GM04503 (cell line): ENCODE data around the gene SDCCAG8.

Experiments
- DNase-seq: peaks from one replicate; pipeline ENCODE4 v3.0.0-alpha.2; 2012; ENCODE audit warnings: low read depth

Gene SDCCAG8

DNA sequence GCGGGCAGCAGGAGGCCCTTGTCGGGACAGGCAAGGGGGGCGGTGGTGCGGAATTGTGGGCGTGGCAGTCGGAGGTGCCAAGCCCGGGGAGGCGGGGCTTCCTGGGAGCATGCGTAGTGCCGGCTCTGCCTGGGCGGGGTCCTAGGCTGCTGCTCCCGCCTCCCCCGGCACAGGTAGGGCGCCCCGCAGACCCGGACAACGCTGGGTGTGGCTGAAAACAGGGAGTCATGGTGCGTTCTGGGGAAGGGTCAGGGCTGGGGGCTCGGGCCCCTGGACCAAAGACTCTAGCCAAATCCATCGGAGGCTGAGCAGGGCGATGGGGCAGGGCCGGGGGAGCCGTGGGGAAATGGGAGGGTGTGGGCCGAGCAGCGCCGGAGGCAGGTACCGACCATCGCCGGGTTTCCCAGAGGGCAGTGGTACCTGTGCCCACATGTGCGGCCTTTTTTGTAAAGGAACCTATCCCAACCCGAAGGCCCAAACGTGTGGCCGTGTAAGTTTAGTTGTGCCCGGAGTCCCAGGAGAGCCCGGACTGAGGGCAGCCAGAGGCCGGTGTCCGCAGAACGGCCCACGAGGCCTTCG lies 231.9 kb downstream of the SDCCAG8 start:
- DNase-seq: no peak

- DNase-seq: no peak
Observed at GRCh38 chr1:243488459-243489157, 232.8 kb downstream of the SDCCAG8 start.

GRCh38 chr1:243489158-243489527 lies 233.3 kb downstream of the SDCCAG8 start:
- DNase-seq: no peak

- DNase-seq: no peak
Observed at GRCh38 chr1:243489681-243490546, 234.1 kb downstream of the SDCCAG8 start.

GRCh38 chr1:243490748-243491686 lies 235.2 kb downstream of the SDCCAG8 start:
- DNase-seq: peak; percentile 75

- no peak for DNase-seq
Observed at GRCh38 chr1:243493156-243494129, 237.6 kb downstream of the SDCCAG8 start.

DNA sequence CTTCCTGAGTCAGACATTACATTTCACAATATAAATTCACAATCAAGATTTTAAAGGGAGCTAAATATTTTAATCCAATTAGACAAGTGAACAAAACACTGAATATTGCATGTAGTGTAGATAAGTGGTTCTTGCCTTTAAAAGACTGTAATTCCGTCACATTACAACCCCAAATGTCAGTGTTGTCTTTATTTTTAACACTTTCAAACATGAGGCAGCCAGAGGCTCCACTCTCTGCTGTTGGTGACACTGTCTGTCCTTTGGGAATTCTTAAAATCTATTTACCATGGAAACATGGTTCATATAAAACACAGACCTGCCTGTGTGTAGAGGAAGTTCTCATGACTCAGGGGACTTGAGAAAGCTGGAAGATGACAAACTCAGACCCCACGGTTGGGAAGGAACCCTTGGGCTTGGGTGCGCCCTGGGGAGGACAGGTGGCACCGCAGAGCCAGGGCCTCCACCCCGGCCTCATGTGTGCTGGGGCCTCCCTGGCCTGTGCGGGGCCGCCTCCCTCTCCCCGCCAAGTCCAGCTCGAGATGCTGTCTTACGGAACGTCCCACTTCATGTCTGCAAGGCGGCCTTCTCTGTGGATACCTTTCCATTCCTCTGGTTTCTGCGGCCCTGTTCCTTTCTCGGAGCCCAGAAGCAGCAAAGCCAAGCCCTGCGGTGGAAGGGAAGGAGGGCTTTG lies 239.0 kb downstream of the SDCCAG8 start:
- DNase-seq: no peak

DNA sequence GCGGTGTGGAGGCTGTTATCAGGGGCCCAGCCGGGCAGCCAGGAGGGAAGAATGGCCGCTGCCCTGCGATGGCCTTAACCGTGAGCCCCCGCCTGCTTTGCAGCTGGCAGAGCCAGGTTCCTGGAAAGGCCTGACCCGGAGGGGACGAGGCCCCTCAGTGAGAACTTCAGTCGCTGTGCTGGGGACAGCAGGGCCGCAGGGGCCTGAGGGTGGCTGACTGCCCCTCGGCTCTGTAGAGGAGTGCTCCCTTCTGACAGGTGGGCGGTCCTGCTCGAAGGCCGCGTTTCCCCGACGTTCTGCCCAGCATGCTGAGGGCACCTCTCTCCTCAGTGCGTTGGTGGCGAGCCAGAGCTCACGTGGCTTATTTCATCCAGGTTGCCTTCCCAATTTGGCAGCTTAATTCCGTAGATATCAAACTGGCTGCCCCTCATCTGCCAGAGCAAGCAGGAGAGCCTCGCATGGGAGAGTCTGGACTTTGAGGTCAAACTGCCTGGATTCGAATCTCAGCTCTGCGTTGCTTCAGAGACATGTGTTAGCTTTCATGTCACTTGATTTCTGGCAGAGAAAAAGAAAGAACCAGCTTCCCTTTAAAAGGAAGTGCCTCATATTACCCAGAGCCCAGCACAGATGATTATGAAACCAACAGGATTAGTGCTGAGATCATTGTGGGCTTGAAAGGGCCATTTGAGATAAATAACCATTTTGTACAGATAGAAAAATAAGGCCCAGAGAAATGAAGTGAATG lies 239.8 kb downstream of the SDCCAG8 start:
- no peak for DNase-seq

DNA sequence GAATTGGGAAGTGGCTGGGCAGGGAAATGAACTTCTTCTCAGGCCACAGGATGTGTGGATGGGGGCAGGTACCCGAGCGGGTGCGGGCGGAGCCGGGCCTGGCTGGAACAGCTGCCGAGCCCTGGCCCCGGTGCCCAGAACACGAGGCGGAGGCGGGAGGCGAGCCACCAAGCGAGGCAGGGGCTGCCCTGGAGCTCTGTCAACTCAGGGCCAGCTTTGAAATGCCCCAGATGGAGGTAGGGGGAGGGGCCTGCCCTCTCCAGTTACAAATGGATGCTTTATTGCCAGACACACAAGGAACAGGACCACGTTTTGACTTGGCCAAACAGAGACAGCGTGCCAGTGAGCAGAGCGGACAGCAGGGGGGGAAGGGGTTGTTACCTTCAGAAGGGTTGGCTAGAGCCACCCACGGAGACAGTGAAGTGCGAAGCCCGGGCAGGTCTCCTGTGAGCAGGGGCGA lies 240.4 kb downstream of the SDCCAG8 start:
- no peak for DNase-seq

DNA sequence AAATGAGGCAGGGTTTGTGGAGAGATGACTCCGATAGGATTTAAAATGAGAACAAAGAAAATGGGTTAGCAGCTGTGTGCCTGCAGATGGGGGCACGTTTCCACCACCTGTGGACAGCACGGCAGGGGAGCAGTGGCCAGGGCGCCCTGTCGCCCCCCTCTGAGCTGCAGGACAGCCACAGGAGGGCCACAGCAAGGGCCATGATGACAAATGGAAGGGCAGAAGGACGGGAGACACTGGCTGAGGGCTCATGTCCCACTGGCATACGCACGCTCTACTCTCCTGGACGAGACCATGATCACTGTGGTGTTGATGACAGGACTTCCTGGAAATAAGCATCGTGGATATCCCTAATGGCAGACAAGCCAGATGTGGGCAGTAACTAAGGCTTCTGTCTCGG lies 241.0 kb downstream of the SDCCAG8 start:
- DNase-seq: no peak

GRCh38 chr1:243497939-243498681 lies 242.3 kb downstream of the SDCCAG8 start:
- no peak for DNase-seq

GRCh38 chr1:243499248-243499647 lies 243.4 kb downstream of the SDCCAG8 start:
- DNase-seq: no peak

GRCh38 chr1:243499711-243500110 lies 243.9 kb downstream of the SDCCAG8 start:
- no peak for DNase-seq

GRCh38 chr1:243500512-243500911 lies 244.7 kb downstream of the SDCCAG8 start:
- DNase-seq: no peak

- peak; percentile 45 for DNase-seq
Observed at GRCh38 chr1:243501002-243501401, 245.2 kb downstream of the SDCCAG8 start.

DNA sequence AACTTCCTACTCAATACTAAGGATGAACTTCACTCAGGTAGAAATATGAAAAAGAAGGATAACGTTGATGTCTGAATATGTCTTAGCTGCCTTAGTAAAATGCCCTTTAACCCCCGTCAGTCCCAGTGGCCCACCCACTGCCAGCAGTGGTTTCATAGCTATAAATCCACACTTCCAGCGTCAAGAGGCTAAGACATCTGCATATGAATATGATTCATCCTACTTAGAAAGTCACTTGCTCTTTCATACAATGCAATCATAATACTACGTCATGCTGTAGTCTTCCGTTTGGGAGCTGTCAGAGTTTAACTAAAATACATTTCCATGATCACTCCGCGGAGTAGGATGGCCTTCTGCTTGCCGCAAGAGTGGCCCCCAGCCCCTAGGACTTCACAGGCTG lies 247.3 kb downstream of the SDCCAG8 start:
- no peak for DNase-seq

DNA sequence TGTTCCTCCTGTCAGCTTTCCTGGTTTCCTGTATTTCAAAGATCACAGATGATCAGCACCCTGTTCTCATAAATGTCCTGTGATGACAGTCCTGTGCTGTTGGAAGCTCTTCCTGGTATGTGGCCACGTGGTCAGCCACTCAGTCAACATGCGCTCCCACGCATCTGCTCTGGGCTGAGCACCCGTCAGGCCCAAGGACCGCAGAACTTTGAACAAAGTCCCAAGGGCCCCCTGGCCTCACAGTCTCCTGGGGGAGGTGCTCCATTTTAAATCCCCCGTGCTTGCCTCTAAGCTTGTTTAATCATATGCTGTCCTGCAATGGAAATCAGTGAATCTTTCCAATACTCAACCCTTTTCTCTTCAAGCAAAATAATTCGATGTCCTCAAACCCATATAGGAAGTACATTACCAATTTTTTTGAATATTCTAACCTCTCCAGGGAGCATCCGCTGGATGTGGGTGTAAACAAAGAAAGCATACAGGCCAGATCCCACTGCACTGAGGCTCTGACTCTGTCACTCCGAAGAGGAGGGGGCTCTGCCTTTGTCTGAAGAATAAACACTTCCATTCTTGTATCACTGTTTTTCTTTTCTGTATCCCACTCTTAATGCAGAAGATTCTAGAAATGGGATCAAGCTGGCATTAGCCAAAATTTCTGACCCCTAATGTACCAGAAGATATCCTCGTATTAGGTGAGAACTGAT lies 250.3 kb downstream of the SDCCAG8 start:
- no peak for DNase-seq
